HCT116 (cell line): ENCODE data around the gene MESD. TPM values are rescaled to one million over a fixed set of nuclear protein-coding genes. Genes with fewer than 3 reads are reported as not detected.
A peak's percentile ranks its signal among the peaks of the same experiment; 100 is the strongest.

Source experiments
- ATAC-seq: fragments of 200-7000 bp; cut with Tn5 transposase; 2 replicates; pipeline ENCODE4 v1.9.1; 2020; ENCODE audit warnings: mild to moderate bottlenecking, moderate library complexity
- BruUV-seq: library from RNA; stranded (reverse); fragments of 400-500 nt; replicated peaks from 2 replicates; lab custom pipeline; 2021; lab: Mats Ljungman, UMichigan
- CTCF ChIA-PET: fragments of 300-600 bp; sonication (Branson Sonifier 250); formaldehyde crosslinking; loops from one replicate; lab custom pipeline; 2021; ENCODE audit warnings: antibody characterized with exemption; lab: Charles Lee
- POLR2A ChIA-PET: fragments of 300-600, 350-600 bp; sonication (Branson Sonifier 250); formaldehyde crosslinking; loops from one replicate; lab custom pipeline; 2021; ENCODE audit warnings: antibody characterized with exemption; lab: Charles Lee
- RAD21 ChIA-PET, 2 experiments: fragments of 300-600 bp; sonication (Branson Sonifier 250); formaldehyde crosslinking; loops; one replicate each; lab custom pipeline; 2023; ENCODE audit warnings: low total read pairs in 2 of 2; ENCODE audit not compliant: uncharacterized antibody in 2 of 2, unreplicated experiment in 2 of 2, low non-redundant PET in 1 of 2; lab: Charles Lee
- DNase-seq: peaks from one replicate; pipeline ENCODE4 v3.0.0-alpha.2; 2010; ENCODE audit warnings: low read depth, low spot score
- H2AFZ ChIP-seq: fragments of 200-600 bp; shearing (Covaris generic), sonication (generic); 2 replicates; pipeline ENCODE4 v1.6.1; 2017; ENCODE audit warnings: low read depth, mixed run types, mixed read lengths, antibody characterized with exemption, low read length; ENCODE audit not compliant: poor library complexity, severe bottlenecking
- H3K27ac ChIP-seq: 2 replicates; pipeline ENCODE4 v1.5.1; 2012; ENCODE audit warnings: low read depth, low read length
- H3K27me3 ChIP-seq: fragments of 200-600 bp; sonication (generic); 2 replicates; pipeline ENCODE4 v1.6.1; 2016; ENCODE audit warnings: mixed run types, low read length, mixed read lengths; ENCODE audit not compliant: insufficient read depth
- H3K36me3 ChIP-seq, 2 experiments: fragments of 200-500 bp in 1 of 2; fragments of 200-600 bp in 1 of 2; sonication (Bioruptor generic) in 1 of 2; sonication (generic) in 1 of 2; 2 replicates each; pipeline versions ENCODE4 v1.5.1 to v1.6.1; 2014 to 2016; ENCODE audit warnings: low read length in 2 of 2, inconsistent platforms in 1 of 2, mixed read lengths in 1 of 2, mixed run types in 1 of 2; ENCODE audit not compliant: insufficient read depth in 2 of 2, control insufficient read depth in 1 of 2
- H3K4me1 ChIP-seq, 2 experiments: fragments of 200-600 bp in 1 of 2; sonication (generic) in 1 of 2; 2 replicates each; pipeline versions ENCODE4 v1.5.1 to v1.6.1; 2012 to 2017; ENCODE audit warnings: low read length in 2 of 2, inconsistent platforms in 1 of 2, mild to moderate bottlenecking in 1 of 2, mixed read lengths in 1 of 2, mixed run types in 1 of 2, moderate library complexity in 1 of 2; ENCODE audit not compliant: insufficient read depth in 2 of 2, control insufficient read depth in 1 of 2
- H3K4me2 ChIP-seq: fragments of 200-600 bp; sonication (generic); 2 replicates; pipeline ENCODE4 v1.6.1; 2017; ENCODE audit warnings: mixed run types, low read length, mixed read lengths
- H3K4me3 ChIP-seq, 2 experiments: fragments of 200-600 bp in 1 of 2; sonication (generic) in 1 of 2; replicated peaks in 1 of 2; 2 replicates each; pipeline ENCODE4 v1.5.1; 2011 to 2016; ENCODE audit warnings: low read length in 2 of 2, control low read depth in 1 of 2, low read depth in 1 of 2, mild to moderate bottlenecking in 1 of 2, mixed read lengths in 1 of 2, mixed run types in 1 of 2
- H3K79me2 ChIP-seq: fragments of 200-600 bp; sonication (generic); 2 replicates; pipeline ENCODE4 v1.6.1; 2017; ENCODE audit warnings: mild to moderate bottlenecking, mixed run types, low read length, moderate library complexity, mixed read lengths; ENCODE audit not compliant: insufficient read depth
- H3K9ac ChIP-seq: fragments of 200-600 bp; sonication (generic); 2 replicates; pipeline ENCODE4 v1.6.1; 2016; ENCODE audit warnings: low read length, mixed read lengths
- H3K9me2 ChIP-seq: fragments of 200-600 bp; sonication (generic), shearing (Covaris generic); 2 replicates; pipeline ENCODE4 v1.6.1; 2017; ENCODE audit warnings: mixed run types, mild to moderate bottlenecking, moderate library complexity; ENCODE audit not compliant: insufficient read depth
- H3K9me3 ChIP-seq, 2 experiments: fragments of 200-500 bp in 1 of 2; fragments of 200-600 bp in 1 of 2; sonication (Bioruptor generic) in 1 of 2; sonication (generic) in 1 of 2; 2 replicates each; pipeline ENCODE4 v1.6.1; 2014 to 2017; ENCODE audit warnings: low read length in 2 of 2, mixed read lengths in 2 of 2, inconsistent platforms in 1 of 2, low read depth in 1 of 2, mild to moderate bottlenecking in 1 of 2, mixed run types in 1 of 2, moderate library complexity in 1 of 2; ENCODE audit not compliant: control insufficient read depth in 1 of 2, insufficient read depth in 1 of 2
- H4K20me1 ChIP-seq: fragments of 200-600 bp; sonication (generic), shearing (Covaris generic); 2 replicates; pipeline ENCODE4 v1.6.1; 2017; ENCODE audit warnings: mixed run types, mild to moderate bottlenecking, moderate library complexity; ENCODE audit not compliant: insufficient read depth
- CTCF ChIP-seq, 3 experiments: fragments of 200-600 bp in 1 of 3; sonication (generic) in 1 of 3; IDR thresholded peaks in 2 of 3; conservative IDR thresholded peaks in 1 of 3; 2 replicates each; pipeline ENCODE4 v1.5.1; 2012 to 2017; ENCODE audit warnings: low read depth in 2 of 3, low read length in 2 of 3, antibody characterized with exemption in 1 of 3, borderline replicate concordance in 1 of 3, control low read depth in 1 of 3, mild to moderate bottlenecking in 1 of 3, mixed read lengths in 1 of 3, mixed run types in 1 of 3, moderate library complexity in 1 of 3; ENCODE audit not compliant: insufficient read depth in 1 of 3
- POLR2A ChIP-seq: IDR thresholded peaks from 2 replicates; pipeline ENCODE4 v1.7.0; 2011; ENCODE audit warnings: borderline replicate concordance; ENCODE audit not compliant: insufficient read depth, insufficient read length; ENCODE audit errors: extremely low read depth
- POLR2AphosphoS5 ChIP-seq: IDR thresholded peaks from 2 replicates; pipeline ENCODE4 v1.6.1; 2011; ENCODE audit warnings: mild to moderate bottlenecking, low read depth, low read length, moderate library complexity
- RAD21 ChIP-seq: IDR thresholded peaks from 2 replicates; pipeline ENCODE4 v1.6.1; 2012; ENCODE audit warnings: low read depth, mild to moderate bottlenecking
- REST ChIP-seq: IDR thresholded peaks from 2 replicates; pipeline ENCODE4 v1.6.1; 2012; ENCODE audit warnings: low read depth
- intact Hi-C: fragments of 100-400 bp; cut with micrococcal nuclease; formaldehyde crosslinking; loops from 2 replicates; pipeline ENCODE4 v1.10.0; 2022
- total RNA-seq: library from RNA; stranded (reverse); gene quantifications from one replicate; pipeline ENCODE4 v1.2.1, GENCODE V29; 2021; ENCODE audit not compliant: unreplicated experiment

MESD gene
- total RNA-seq, 1 experiment from 2014 or later = 22.5 TPM

GRCh38 chr15:80916056-80916455, 73.6 kb downstream of the MESD start (continued):
- TF ChIP-seq REST = no peak
- no peak for TF ChIP-seq POLR2AphosphoS5

- Histone ChIP-seq H3K9ac (no peak overlapping the region), H2AFZ (no peak overlapping the region), H3K4me3 (no peak overlapping the region), H3K9me2 (no peaks in the 10 kb centered on the region), H3K79me2 (no peaks in the 10 kb centered on the region), H3K27ac (no peak overlapping the region), H3K4me1 (peaks cover 0 to 3% of the 10 kb centered on the region in 2 experiments; a peak in 2 of 4 replicates), H4K20me1 (no peaks in the 10 kb centered on the region), H3K27me3 (no peaks in the 10 kb centered on the region), H3K36me3 (no peaks in the 10 kb centered on the region), H3K9me3 (no peaks in the 10 kb centered on the region), H3K4me2 (no peak overlapping the region)
- DNase-seq (no peak), ATAC-seq (peak; percentile 71)
- no TSS peak for BruUV-seq
- POLR2A ChIA-PET = no interaction called here
- TF ChIP-seq RAD21 (peak; percentile 46), POLR2A (no peak), CTCF (IDR thresholded peaks at IDR 0.05 in 2 of 3, conservative IDR thresholded peaks at IDR 0.05 in 1 of 3; ENCODE audit: borderline replicate concordance in 1 of 3, insufficient read depth in 1 of 3, low read depth in 2 of 3, low read length in 2 of 3) (peak in 2 of 3 experiments; percentile 6 to 15; a peak in 2 of 6 replicates)
- RAD21 ChIA-PET = no interaction called here
- CTCF ChIA-PET = no interaction called here
- intact Hi-C loops = no loop called here
Measured at GRCh38 chr15:80915472-80915871, 74.1 kb downstream of the MESD start.
